Osteocyte (in vitro differentiated cells): ENCODE results near the gene PADI4. TPM values are rescaled to one million over a fixed set of nuclear protein-coding genes. Genes with fewer than 3 reads are reported as not detected.

Experiments
- DNase-seq: peaks from one replicate; pipeline ENCODE4 v3.0.0; 2021; ENCODE audit warnings: mixed read lengths; ENCODE audit not compliant: unreplicated experiment; ENCODE audit errors: extremely low spot score
- H3K27ac Mint-ChIP-seq: one replicate; pipeline ENCODE4 v1.8.0; 2021; ENCODE audit warnings: mild to moderate bottlenecking, mixed read lengths; ENCODE audit not compliant: unreplicated experiment
- H3K27me3 Mint-ChIP-seq: one replicate; pipeline ENCODE4 v1.8.0; 2021; ENCODE audit warnings: mixed read lengths; ENCODE audit not compliant: unreplicated experiment
- H3K36me3 Mint-ChIP-seq: one replicate; pipeline ENCODE4 v1.8.0; 2021; ENCODE audit warnings: mixed read lengths; ENCODE audit not compliant: unreplicated experiment
- H3K4me1 Mint-ChIP-seq: one replicate; pipeline ENCODE4 v1.8.0; 2021; ENCODE audit warnings: mixed read lengths; ENCODE audit not compliant: unreplicated experiment
- H3K4me3 Mint-ChIP-seq: one replicate; pipeline ENCODE4 v1.8.0; 2021; ENCODE audit warnings: mild to moderate bottlenecking, moderate library complexity, mixed read lengths; ENCODE audit not compliant: unreplicated experiment
- H3K9me3 Mint-ChIP-seq: one replicate; pipeline ENCODE4 v1.8.0; 2021; ENCODE audit warnings: mixed read lengths; ENCODE audit not compliant: unreplicated experiment
- total RNA-seq: library from RNA; stranded (reverse); gene quantifications from 2 replicates; pipeline ENCODE4 v1.2.1, GENCODE V29; 2021
- TF ChIP-seq, protein P1 (sequence below): fragments of 200-600 bp; sonication (generic); IDR thresholded peaks from 2 replicates; pipeline ENCODE4 v1.5.0; 2021; ENCODE audit warnings: antibody characterized with exemption, mild to moderate bottlenecking, moderate library complexity

The PADI4 gene
- total RNA-seq, 1 donor from 2014 or later = not detected

DNA sequence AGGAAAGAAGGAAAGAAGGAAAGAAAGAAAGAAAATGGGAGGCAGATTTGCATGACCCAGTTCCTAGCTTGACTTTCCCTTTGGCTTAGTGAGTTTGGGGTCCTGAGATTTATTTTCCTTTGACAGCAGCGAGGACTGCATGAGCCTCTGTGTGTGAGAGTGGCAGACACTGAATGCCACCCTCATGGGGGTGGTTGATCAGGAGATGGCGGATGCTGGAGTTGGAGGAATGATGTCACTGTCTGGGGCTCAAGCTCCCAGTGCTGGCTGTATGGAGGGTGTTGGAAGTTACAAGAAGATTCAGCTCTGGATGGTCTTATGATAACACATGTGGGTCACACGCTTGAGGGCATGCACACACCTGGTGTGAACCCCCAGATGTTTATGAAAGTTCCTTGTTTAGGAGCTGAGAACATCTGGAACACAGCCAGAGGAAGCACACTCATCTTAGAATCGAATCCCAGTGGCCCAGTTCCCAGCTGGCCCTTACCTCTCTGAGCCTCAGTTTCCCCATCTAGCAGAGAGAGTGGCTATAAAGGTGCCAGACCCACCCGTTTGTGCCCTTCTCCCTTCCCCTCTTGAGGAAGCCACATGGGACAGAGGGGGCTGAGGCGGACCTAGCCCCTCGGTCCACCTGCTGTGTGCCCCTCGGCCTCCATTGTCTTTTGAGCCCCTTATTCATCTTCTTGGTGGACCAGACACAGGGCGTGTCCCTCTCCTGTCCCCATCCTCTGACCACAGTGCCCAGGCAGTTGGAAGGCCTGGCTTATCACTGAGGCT is 5.7 kb downstream of the PADI4 start:
- Mint-ChIP-seq H3K27ac (no peak overlapping the region), H3K4me1 (peaks cover 46% of the 10 kb centered on the region), H3K27me3 (peaks cover 2% of the 10 kb centered on the region), H3K9me3 (no peaks in the 10 kb centered on the region), H3K4me3 (no peak overlapping the region), H3K36me3 (no peaks in the 10 kb centered on the region)
- TF ChIP-seq, protein P1, sequence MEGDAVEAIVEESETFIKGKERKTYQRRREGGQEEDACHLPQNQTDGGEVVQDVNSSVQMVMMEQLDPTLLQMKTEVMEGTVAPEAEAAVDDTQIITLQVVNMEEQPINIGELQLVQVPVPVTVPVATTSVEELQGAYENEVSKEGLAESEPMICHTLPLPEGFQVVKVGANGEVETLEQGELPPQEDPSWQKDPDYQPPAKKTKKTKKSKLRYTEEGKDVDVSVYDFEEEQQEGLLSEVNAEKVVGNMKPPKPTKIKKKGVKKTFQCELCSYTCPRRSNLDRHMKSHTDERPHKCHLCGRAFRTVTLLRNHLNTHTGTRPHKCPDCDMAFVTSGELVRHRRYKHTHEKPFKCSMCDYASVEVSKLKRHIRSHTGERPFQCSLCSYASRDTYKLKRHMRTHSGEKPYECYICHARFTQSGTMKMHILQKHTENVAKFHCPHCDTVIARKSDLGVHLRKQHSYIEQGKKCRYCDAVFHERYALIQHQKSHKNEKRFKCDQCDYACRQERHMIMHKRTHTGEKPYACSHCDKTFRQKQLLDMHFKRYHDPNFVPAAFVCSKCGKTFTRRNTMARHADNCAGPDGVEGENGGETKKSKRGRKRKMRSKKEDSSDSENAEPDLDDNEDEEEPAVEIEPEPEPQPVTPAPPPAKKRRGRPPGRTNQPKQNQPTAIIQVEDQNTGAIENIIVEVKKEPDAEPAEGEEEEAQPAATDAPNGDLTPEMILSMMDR = no peak
- no peak for DNase-seq

DNA sequence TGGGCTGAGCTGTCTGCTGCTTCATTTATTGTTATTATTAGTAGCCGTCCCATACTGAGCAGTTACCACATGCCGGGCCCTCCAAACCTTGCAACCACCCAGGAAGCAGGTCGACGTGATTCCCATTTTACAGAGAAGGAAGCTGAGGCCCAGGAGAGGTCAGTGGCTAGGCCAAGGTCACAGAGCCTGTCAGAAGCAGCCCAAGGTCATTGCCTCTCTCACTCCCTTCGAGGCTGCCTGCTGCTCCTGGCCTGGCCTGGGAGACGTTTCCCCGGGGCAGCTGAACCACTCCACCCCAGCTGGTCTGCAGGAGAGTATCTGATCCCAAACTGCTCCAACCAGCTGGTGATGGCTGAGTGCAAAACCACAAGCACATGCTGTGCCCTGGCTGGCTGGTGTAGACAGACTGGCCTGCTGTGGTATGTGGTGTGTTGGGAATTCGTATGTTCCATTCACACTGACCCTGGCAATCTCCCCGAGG is 6.5 kb downstream of the PADI4 start:
- Mint-ChIP-seq H3K4me1 (peaks cover 38% of the 10 kb centered on the region), H3K9me3 (no peaks in the 10 kb centered on the region), H3K4me3 (no peak overlapping the region), H3K27ac (peak overlapping the region; percentile 50), H3K36me3 (no peaks in the 10 kb centered on the region), H3K27me3 (peaks cover under 1% of the 10 kb centered on the region)
- TF ChIP-seq, protein P1 = no peak
- no peak for DNase-seq

DNA sequence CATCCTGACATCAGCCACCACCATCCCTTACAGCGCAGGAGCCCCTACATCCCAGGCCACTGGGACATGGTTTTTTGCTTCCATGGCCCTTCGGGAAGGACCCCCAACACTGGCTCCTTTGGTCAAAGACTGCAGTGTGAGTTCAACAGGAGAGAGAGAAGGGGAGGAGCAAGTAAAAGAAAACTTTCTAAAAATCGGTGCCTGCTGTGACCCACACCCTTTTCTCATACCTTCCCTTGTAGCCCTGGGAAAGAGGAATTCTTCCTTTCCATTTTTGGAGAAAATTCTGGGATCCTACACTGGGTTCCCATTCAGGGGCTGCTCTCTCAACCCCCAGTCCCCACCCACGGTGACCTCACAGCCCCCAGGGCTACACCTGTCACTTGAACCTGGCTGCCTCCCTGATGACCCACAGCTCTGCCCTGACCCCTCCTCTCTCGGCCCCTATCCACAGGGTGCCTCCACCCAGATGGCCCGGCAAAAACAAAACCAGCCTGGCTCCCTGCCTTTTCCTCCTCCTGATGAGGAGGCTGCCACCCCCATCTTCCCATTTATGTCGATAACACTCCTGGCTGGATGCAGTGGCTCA is 7.6 kb downstream of the PADI4 start:
- Mint-ChIP-seq H3K4me1 (peaks cover 31% of the 10 kb centered on the region), H3K9me3 (no peaks in the 10 kb centered on the region), H3K36me3 (no peaks in the 10 kb centered on the region), H3K27me3 (no peaks in the 10 kb centered on the region), H3K4me3 (no peak overlapping the region), H3K27ac (peak overlapping the region; percentile 50)
- DNase-seq = no peak
- TF ChIP-seq, protein P1 = no peak

DNA sequence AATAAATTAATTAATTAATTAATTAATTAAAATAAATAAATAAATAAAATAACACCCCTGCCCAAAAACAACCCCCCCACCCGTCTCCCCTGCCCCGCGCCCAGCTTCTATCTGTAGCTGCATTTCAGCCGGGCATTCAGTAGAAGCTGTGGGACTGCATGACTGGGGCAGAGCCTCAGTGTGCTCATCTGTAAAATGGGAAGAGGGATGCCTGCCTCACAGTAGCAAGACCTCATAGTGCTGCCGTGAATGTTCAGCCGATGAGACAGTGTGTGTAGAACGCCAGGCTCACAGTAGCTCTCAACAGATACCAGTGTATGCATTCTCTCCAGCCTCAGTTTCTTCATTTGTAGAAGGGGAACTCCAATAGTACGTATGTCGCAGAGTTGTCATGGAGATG is 8.7 kb downstream of the PADI4 start:
- peaks cover 31% of the 10 kb centered on the region for H3K4me1 Mint-ChIP-seq
- no peak for DNase-seq
- H3K9me3 Mint-ChIP-seq = no peaks in the 10 kb centered on the region
- H3K27ac Mint-ChIP-seq = no peak overlapping the region
- H3K27me3 Mint-ChIP-seq = peaks cover 3% of the 10 kb centered on the region
- no peak overlapping the region for H3K4me3 Mint-ChIP-seq
- TF ChIP-seq, protein P1 = no peak
- H3K36me3 Mint-ChIP-seq = no peaks in the 10 kb centered on the region

DNA sequence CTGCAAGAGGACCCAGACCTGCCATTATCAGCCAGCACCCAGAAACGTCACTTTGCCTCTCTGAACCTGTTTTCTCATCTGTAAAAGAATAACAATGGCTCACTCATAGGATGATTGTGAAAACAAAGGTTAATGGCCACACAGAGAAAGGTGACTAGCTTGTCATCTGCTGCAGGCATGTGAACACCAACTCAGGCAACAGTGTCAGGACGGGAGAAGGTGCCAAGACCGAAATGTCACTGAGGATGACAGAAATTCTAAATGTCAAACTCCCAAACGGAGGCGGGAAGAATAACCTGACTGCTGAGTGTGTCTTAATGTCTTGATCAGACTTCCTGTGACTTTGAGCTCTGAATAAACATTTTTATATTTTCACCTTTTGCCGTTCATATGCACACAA is 10.3 kb downstream of the PADI4 start:
- H3K36me3 Mint-ChIP-seq = no peaks in the 10 kb centered on the region
- no peak overlapping the region for H3K4me3 Mint-ChIP-seq
- TF ChIP-seq, protein P1 = no peak
- H3K27ac Mint-ChIP-seq = no peak overlapping the region
- H3K9me3 Mint-ChIP-seq = no peaks in the 10 kb centered on the region
- H3K27me3 Mint-ChIP-seq = peaks cover 9% of the 10 kb centered on the region
- H3K4me1 Mint-ChIP-seq = peaks cover 27% of the 10 kb centered on the region
- no peak for DNase-seq
